HCT116 (cell line): Measurements from ENCODE around the gene RAPH1.

ENCODE experiments used
- CTCF ChIP-seq, 3 experiments: fragments of 200-600 bp in 1 of 3; sonication (generic) in 1 of 3; IDR thresholded peaks in 2 of 3; conservative IDR thresholded peaks in 1 of 3; 2 replicates each; pipeline ENCODE4 v1.5.1; 2012 to 2017; ENCODE audit warnings: low read depth in 2 of 3, low read length in 2 of 3, antibody characterized with exemption in 1 of 3, borderline replicate concordance in 1 of 3, control low read depth in 1 of 3, mild to moderate bottlenecking in 1 of 3, mixed read lengths in 1 of 3, mixed run types in 1 of 3, moderate library complexity in 1 of 3; ENCODE audit not compliant: insufficient read depth in 1 of 3
- FOSL1 ChIP-seq: IDR thresholded peaks from 2 replicates; pipeline ENCODE4 v1.6.1; 2012; ENCODE audit warnings: low read depth
- JUND ChIP-seq: IDR thresholded peaks from 2 replicates; pipeline ENCODE4 v1.6.1; 2012

- no peak for TF ChIP-seq CTCF (IDR thresholded peaks at IDR 0.05 in 2 of 3, conservative IDR thresholded peaks at IDR 0.05 in 1 of 3; ENCODE audit: borderline replicate concordance in 1 of 3, insufficient read depth in 1 of 3, low read depth in 2 of 3, low read length in 2 of 3)
- TF ChIP-seq JUND = no peak
- TF ChIP-seq FOSL1 = no peak
Observed at GRCh38 chr2:203441463-203441862, 93.6 kb downstream of the RAPH1 start.
